CD4-positive, alpha-beta T cell treated with Interleukin-4 for 1 hour (primary cell): ENCODE results near the gene STARD9.
"Not testable (repeated sequence)": the region's sequence is repeated elsewhere in the genome, so short reads cannot be mapped to it uniquely, and the experiment has no call there.

Experiments
- DNase-seq, 2 donors: peaks; one replicate each; pipeline ENCODE4 v3.0.0-alpha.2; 2020 to 2022

STARD9 gene

GRCh38 chr15:42591238-42591934 is 16.0 kb downstream of the STARD9 start:
- peak in 1 of 2 donors; percentile 14 for DNase-seq

DNA sequence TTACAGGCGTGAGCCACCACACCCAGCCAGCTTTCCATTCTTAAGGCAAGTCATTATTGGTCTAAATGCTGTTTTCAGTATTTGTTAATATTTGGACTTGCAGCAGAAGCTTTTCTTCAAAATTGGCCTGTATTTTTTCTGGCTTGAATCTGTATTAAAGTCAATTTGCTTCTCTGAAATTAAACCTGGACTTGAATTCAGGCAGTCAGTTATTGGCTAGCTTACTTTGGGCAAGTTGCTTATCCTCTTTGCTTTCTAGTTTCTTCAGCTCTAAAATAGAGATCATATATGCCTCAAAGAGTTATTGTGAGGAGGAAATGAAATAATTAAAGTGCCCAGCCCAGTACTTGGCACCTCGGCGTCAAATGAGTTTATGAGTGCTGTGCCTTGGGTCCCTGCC is 17.3 kb downstream of the STARD9 start:
- no peak for DNase-seq

- DNase-seq = no peak
These were observed 17.7 kb downstream of the STARD9 start for GRCh38 chr15:42593143-42593542.

- no peak for DNase-seq
These were observed 18.7 kb downstream of the STARD9 start for GRCh38 chr15:42594095-42594494.

DNA sequence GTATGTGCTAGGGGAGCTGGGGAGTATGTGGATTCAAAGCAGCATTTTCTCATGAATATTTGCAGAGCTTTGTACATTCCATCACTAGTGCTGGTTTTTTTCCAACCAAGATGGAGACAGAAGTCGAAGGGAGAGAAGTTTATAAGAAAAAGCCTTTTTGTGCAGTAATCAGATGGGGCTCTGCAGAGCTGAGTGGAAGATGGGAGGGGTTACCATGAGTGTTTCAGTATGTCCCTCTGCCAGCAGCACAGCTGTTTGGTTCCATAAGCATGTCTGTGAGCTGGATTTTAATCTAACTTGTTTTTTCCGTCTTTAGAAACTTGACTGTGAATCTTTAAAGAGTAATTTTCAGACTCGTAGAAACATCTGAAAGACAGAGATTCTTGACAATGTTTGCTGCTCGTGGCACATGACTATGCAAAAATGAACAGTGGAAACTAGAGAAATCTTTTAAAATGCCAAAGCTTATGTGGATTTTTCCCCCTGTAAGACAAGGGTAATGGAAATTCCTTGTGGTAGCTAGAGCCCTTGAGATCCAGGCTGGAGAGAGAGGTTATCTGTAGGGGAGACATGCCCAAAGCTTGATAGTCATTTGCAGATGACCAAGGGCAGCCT is 20.3 kb downstream of the STARD9 start:
- DNase-seq = no peak

- DNase-seq = not testable (repeated sequence)
These were observed 25.9 kb downstream of the STARD9 start for GRCh38 chr15:42601316-42601715.

DNA sequence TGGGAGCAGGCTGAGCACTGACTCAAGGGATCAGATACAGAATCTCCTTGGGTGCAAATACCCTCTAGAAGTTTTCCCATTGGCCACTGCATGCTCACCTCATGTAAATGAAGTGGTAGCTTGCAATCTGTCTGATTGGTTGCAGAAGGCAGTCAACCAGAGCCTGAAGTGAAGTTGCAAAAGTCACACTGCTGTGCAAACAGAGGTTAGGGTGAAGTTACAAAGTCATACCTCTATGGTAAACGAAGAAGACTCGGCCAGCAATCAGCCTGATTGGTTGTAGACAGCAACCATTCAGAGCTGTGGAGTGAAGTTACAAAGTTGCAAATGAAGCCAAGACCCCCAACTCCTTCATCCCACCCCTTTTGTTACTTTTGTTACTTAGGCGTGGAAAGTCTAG is 27.1 kb downstream of the STARD9 start:
- DNase-seq = no peak

DNA sequence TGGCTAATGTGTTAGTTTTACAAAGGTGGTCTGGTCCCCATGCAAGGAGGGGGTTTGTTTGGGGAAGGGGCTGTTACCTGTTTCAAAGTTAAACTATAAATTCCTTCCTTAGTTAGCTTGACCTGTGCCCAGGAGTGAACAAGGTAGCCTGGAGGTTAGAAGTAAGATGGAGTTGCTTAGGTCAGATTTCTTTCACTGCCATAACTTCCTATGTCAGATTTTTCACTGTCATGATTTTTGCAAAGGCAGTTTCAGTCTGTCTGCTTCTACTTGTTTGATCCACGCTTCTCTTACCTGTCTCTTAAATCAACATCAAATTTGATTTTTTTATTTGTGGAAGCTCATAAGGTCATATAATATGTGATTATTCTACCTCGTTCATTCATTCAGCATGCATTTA is 28.6 kb downstream of the STARD9 start:
- no peak for DNase-seq

- DNase-seq = peak in 1 of 2 donors; percentile 15
These were observed 29.7 kb downstream of the STARD9 start for GRCh38 chr15:42604894-42605744.

DNA sequence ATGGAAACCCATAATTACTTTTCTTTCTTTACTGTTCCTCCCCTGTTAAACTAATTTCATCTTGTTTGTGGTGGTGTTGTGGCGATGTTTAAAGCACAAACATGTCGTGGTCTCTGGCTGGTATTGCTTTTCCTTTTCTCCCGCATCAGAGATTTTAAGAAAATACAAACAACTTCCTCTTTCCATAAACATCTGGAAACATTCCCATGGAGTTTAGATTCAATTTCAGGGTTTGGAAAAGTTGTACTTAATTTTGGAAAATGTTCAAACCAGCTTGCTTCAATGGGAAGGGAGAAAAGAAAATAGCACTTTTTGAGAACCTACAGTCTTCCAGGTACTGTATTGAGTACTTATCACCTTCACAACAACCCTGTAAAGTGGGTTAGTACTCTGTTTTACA is 30.4 kb downstream of the STARD9 start:
- no peak for DNase-seq

GRCh38 chr15:42608110-42608531 is 32.7 kb downstream of the STARD9 start:
- DNase-seq = peak; percentile 58 to 60

DNA sequence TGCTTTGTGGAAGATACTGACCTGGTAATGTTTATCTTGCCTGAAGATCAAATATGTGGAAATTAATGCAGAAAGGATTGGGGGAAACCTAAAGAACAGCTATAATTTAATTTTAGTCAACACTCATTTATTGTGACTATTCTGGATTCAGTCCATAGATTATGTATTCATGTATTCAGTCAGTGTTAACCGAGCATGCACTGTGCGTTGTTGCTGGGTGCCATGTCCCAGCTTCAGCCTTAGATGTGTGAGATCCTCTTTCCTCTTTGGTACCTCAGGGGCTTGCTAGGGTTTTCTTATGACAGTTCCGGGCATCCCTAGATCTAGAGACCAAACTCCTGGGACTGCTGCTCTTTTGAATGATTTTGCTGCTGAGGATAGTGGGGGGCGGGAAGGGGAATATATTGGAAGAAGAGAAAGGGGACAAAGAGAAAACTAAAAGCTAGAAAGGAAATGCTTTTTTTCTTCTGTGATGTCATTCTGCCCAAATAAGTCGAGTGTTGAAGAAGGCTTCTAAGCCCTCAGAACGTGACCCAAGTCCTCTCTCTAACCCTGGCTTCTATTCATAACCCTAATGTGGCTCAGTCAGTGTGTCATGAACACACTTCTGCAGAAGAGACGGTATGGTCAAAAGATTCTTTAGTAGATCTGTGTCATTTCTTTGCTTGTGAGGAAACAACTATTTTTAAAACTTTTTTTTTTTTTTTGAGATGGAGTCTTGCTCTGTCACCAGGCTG is 33.5 kb downstream of the STARD9 start:
- peak in 1 of 2 donors; percentile 7 for DNase-seq

DNA sequence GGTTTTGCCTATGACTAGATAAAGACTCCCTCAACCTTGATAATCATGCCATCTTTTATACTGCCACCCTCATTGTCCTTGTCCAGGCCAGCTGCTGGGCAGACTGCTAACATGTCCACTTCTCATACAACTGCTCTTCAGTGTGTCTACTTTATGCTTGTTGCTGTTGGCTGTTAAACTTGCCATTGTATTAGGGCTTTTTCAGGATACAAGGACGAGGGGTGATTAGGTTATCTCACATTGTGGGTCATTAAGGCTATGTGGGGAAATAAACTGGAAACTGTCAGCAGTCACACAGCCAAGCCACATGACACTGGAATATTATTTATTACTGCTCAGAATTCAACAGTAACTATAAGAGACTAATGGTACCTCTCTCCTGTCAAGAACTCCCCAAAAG is 36.1 kb downstream of the STARD9 start:
- DNase-seq = no peak

DNA sequence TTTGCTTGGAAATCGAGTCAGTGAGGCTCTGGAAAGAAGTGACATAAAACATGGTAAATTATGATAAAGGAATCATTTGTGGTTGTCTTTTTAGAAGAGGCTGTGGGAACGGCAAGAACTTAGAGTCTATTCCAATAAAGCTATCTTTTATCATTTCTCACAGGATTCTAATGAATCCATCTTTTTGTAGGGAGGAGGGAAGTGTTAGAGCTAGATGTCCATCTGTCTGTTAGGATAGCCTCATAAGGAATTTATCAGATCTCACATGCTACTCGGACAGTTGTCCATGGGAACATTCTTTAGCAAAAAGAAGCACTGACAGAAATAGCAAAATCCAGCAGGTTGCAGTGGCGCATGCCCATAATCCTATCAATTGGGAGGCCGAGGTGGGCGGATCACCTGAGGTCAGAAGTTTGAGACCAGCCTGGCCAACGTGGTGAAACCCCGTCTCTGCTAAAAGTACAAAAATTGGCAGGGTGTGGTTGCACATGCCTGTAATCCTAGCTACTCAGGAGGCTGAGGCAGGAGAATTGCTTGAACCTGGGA is 37.0 kb downstream of the STARD9 start:
- no peak for DNase-seq

GRCh38 chr15:42616107-42616506 is 40.7 kb downstream of the STARD9 start:
- DNase-seq = no peak

GRCh38 chr15:42619656-42620371 is 44.4 kb downstream of the STARD9 start:
- no peak for DNase-seq

DNA sequence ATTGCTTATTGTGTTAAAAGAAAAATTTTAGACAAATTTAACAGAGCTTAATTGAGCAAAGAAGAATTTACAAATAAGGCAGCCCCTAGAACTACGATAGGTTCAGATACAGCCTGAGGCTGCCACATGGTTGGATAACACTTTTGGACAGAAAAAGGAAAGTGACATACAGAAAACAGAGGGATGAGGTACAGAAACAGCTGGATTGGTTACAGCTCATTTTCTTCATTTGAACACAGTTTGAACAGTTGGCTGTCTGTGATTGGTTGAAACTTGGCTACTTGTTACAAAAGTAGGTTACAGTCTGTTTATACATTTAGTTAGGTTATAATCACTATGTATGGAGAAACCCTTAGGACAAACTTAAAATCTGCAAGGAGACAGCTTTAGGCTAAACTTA is 46.0 kb downstream of the STARD9 start:
- DNase-seq = no peak

DNA sequence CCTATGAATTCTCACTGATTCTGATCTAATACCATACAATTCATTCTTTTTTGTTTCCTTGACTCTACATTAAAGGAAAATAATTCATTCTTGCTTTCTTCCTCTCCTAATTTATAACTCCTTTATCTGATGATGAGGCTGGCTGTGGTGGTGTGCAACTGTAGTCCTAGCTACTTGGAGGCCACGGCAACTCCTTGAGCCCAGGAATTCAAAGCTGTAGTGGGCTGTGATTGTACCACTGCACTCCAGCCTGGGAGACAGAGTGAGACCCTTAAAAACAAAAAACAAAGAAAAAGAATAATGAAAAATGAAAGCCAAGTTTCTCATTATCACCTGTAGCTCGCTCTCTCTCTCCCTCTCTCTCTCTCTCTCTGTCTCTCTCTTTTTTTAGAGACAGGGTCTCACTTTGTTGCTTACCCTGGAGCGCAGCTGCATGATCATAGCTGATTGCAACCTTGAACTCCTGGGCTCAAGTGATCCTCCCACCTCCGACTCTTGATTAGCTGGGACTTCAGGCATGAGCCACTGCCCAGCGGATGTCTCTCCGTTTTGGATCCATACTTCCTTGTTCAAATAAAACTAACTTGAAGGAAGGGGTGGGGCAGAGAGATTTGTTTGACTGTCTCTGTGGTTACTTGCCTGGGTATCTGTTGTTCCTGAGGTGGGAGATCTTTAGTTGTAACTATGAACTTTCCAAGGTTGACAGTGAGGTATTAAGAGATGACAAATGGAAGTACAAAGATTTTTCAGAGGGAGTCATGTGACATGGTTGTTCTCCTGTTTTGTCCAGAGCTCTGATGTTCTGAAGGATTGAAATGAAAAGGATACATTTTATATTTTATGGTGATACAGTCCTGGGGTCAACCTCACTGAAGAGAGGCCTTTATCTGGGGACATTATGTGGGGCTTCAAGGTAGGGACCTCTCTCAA is 46.9 kb downstream of the STARD9 start:
- no peak for DNase-seq

- no peak for DNase-seq
These were observed 48.5 kb downstream of the STARD9 start for GRCh38 chr15:42623951-42624350.

GRCh38 chr15:42627485-42627884 is 52.1 kb downstream of the STARD9 start:
- DNase-seq = no peak

- DNase-seq = no peak
These were observed 53.4 kb downstream of the STARD9 start for GRCh38 chr15:42628761-42629160.
